GM12873 (cell line): Measurements from ENCODE around the gene PTGR1.

Experiments
- CTCF ChIP-seq: IDR thresholded peaks from 2 replicates; pipeline ENCODE4 v1.5.1; 2012; ENCODE audit warnings: low read depth, mild to moderate bottlenecking, moderate library complexity, low read length, control low read depth; ENCODE audit not compliant: insufficient read depth; ENCODE audit errors: missing control alignments

PTGR1 gene

DNA sequence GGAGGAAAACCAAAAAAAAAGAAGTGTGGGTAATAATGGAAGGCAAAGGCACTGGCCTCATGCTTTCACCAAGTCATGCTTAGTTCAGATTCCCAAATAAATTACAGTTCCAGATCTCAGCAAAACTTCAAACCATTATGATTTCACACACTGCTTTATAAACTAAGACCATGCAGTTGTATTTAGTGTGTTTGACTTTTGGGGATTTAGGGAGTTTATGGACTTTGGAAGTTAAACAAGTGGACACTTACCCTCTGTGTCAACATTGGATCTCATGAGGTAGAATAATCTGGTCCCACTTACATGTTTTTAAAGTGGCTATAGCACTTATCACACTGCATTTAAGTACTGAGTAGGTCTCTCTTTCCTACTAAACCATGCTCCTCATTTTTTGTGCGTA, 35.4 kb upstream of the PTGR1 start:
- no peak for TF ChIP-seq CTCF

DNA sequence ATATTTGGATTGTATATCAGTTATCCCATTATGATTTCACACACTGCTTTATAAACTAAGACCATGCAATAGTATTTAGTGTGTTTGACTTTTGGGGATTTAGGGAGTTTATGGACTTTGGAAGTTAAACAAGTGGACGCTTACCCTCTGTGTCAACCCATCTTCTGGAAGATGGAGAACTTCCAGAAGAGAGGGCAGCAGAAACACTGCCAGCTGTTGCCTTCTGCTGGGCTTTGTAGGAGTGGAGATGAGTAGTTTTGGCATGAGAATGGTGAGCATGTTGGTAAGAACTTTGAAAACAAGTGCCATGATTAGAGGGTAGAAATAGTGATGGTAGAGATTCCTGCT, 33.9 kb upstream of the PTGR1 start:
- TF ChIP-seq CTCF = no peak

GRCh38 chr9:111632695-111633388, 33.4 kb upstream of the PTGR1 start:
- TF ChIP-seq CTCF = no peak

DNA sequence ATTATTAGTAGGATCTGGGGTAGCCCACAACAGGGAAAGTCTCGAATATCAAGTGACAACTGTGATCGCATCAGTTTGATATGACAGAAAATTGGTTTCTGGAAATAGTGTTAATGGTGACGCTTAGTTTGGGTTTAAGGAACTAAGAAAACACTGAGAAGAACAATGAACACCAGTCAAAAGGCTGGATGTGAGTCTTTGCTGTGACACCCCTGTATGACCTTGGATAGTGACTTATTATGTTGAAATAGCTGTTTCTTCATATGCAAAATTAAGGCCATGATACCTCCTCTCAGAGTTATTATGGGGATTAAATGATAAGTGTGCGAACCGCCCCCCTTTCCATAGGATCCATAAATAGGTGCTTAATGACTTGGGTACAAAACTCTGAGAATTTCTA, 32.6 kb upstream of the PTGR1 start:
- TF ChIP-seq CTCF = no peak

- TF ChIP-seq CTCF = no peak
These were observed 31.9 kb upstream of the PTGR1 start, which contains the start of gene DNAJC25 for GRCh38 chr9:111631214-111631971. Gene DNAJC25, plus strand, starts transcription at chr9:111631334. Its CDS starts 74 bp downstream, at chr9:111631408.

DNA sequence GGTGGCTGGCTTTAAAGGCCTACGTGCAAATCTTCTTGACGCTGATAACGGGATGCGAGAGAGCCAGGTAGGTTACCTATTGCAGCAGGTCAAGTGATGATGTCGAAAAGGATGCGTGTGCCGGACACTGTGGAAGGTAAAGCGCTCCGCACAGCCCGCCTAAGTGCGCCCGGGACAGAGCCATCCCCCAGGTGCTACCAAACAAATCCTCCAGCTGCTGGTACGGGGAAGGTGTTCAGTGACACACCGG, 31.4 kb upstream of the PTGR1 start:
- TF ChIP-seq CTCF = no peak

DNA sequence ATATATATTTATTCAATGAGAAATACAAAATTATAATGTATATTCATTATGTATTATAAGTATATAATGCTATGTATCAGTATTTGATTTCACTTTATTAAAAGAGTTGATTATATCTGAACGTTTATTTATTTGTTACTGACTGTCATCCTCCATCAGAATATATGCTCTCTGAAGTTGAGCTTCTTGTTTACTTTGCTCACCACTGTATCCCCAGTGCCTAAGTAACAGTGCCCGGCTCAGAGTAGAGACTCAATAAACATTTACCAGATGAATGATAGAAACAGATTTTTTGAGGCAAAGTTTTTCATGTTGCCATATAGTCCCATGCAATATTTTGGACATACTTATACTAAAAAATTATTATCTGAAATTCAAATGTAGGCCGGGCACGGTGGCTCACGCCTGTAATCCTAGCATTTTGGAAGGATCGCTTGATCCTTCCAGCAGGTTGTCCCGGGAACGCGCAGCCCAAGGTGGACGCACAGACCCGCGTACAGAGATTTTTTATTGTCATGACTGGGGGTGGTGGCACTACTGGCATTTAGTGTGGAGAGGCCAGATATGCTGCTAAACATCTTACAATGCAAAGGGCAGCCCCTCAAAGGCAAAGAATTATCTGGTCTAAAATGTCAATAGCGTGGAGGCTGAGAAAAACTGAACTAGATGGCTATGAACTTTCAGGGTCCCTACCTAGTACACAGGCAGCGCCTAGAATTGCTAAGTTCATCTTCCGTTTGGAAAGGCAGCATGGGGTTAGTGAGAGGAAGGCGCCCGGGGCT, 30.9 kb upstream of the PTGR1 start:
- no peak for TF ChIP-seq CTCF
